ACC112 (cell line): ENCODE results near the gene MTMR10.

Experiments
- H2AFZ ChIP-seq: fragments of 200-600 bp; sonication (generic); one replicate; pipeline ENCODE4 v1.6.0; 2017; ENCODE audit warnings: antibody characterized with exemption, low read length; ENCODE audit not compliant: unreplicated experiment
- H3K27ac ChIP-seq: fragments of 200-600 bp; sonication (generic); 2 replicates; pipeline ENCODE4 v1.5.1; 2014; ENCODE audit warnings: low read depth, mild to moderate bottlenecking, antibody characterized with exemption, low read length, moderate library complexity
- H3K27me3 ChIP-seq: fragments of 200-600 bp; sonication (generic); 2 replicates; pipeline ENCODE4 v1.6.1; 2014; ENCODE audit warnings: mild to moderate bottlenecking, antibody characterized with exemption, low read length, moderate library complexity, mixed read lengths; ENCODE audit not compliant: insufficient read depth
- H3K36me3 ChIP-seq: fragments of 200-600 bp; sonication (generic); 2 replicates; pipeline ENCODE4 v1.6.1; 2016; ENCODE audit warnings: mild to moderate bottlenecking, antibody characterized with exemption, low read length, moderate library complexity, mixed read lengths; ENCODE audit not compliant: insufficient read depth
- H3K4me1 ChIP-seq: fragments of 200-600 bp; sonication (generic); one replicate; pipeline ENCODE4 v1.6.1; 2016; ENCODE audit warnings: low read length, mixed read lengths; ENCODE audit not compliant: insufficient read depth, unreplicated experiment, control insufficient read depth
- H3K4me3 ChIP-seq: fragments of 200-600 bp; sonication (generic); 2 replicates; pipeline ENCODE4 v1.5.1; 2014; ENCODE audit warnings: mild to moderate bottlenecking, low read depth, low read length
- H3K79me2 ChIP-seq: fragments of 200-600 bp; sonication (generic); one replicate; pipeline ENCODE4 v1.6.0; 2016; ENCODE audit warnings: low read length; ENCODE audit not compliant: control insufficient read depth, unreplicated experiment, insufficient read depth

Gene MTMR10

DNA sequence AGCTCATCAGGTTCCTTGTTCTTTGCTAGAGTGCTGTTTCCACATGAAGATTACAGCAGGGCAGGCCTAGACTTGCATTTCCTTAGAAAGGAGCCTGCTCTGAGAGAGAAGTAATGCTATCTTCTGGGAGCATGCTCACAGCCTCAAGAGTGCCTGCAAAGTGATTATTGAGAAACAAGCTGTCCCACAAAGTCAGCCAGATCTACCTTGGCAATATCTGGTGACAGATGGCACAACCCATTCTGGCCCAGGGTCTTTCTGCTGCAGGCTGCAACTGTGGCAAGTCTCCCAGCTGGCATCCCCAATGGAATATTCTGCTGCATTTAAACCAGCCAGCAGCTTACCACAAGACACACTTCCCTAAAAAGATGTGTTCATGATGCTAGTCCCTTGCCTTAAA lies 29.3 kb downstream of the MTMR10 start:
- Histone ChIP-seq H3K4me3 (no peak overlapping the region), H3K4me1 (no peaks in the 10 kb centered on the region), H3K27me3 (no peaks in the 10 kb centered on the region), H3K27ac (no peak overlapping the region), H3K79me2 (no peaks in the 10 kb centered on the region), H3K36me3 (peaks cover 10% of the 10 kb centered on the region), H2AFZ (no peak overlapping the region)

DNA sequence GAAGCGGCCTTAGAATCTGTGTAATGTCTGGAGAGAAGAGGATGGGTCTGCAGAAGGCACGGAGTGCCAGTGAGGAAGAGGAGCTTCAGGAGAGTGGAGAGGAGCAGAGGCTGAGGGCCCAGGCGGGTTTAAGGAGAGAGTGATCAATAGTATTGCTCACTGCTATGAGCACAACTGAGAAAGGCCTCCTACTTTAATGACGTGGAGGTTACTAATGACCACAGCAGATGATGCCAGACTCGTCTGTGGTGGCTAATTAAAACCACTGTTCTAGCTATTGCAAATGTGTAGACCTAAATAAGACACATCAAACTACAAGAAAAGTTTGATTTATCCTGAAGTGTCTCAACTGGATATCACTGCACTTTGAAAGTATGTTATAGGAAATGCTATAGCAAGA lies 33.2 kb downstream of the MTMR10 start:
- no peaks in the 10 kb centered on the region for H3K79me2 ChIP-seq
- no peak overlapping the region for H3K27ac ChIP-seq
- H3K4me1 ChIP-seq, result peaks cover 25% of the 10 kb centered on the region
- no peak overlapping the region for H3K4me3 ChIP-seq
- H3K27me3 ChIP-seq, result no peaks in the 10 kb centered on the region
- no peak overlapping the region for H2AFZ ChIP-seq
- peaks cover 18% of the 10 kb centered on the region for H3K36me3 ChIP-seq

DNA sequence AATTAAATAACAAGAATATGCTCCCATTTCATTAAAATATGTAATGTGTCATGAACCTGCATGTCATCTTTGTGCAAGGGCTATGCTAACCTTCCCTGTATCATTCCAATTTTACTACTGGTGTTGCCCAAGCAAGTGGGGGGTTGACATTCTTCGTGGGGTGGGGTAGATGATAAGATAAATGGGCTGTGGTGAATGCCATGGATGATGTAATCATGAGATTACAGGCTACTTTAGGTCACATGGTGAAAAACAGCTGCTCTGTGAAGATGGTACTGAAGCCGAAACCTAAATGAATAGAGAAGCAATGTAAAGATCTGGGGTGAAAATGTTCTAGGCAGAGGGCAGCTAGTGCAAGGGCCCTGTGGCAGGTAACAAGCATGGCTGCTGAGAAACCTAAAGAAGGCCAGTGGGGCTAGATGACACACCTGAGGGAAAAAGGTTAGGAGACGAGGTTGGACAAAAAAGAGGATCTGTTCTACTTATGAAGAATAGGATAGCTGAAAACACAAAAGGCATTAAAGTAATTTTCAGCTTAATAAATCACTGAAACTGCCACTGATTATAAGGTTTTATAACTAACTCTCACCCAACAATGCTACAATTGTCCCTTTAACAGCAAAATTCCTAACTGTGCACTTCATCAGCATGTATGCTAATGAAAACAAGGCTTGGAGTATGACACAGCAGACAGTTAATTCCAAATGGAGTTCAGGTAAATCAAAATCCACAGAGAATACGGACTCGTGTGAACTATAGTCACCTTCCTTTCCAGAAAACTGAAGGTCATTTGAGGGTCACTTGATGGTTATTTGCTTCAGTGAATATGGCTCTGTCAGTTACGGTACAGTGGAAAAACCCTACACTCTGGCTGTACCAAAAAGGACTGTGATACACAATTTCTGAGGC lies 35.0 kb downstream of the MTMR10 start:
- H3K79me2 ChIP-seq, result no peaks in the 10 kb centered on the region
- peaks cover 28% of the 10 kb centered on the region for H3K4me1 ChIP-seq
- no peak overlapping the region for H2AFZ ChIP-seq
- no peak overlapping the region for H3K4me3 ChIP-seq
- H3K36me3 ChIP-seq, result peaks cover 34% of the 10 kb centered on the region
- no peaks in the 10 kb centered on the region for H3K27me3 ChIP-seq
- H3K27ac ChIP-seq, result no peak overlapping the region

DNA sequence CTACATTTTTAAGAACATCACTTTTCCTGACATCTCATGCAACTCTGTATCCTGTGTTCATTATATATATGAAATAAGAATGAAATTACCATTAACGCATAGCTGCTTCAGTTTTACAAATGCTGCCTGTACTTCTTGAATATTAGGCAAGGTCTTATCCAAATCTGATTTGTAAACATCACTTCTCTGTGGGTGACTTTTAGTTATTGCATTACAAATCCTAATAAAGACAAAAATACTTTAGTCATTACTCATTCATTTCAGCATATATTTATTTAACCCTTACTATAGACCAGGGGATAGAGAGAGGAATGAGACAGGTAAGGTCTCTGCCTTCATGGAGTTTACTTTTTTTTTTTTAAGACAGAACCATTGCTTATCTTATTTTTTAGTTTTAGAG lies 36.8 kb downstream of the MTMR10 start:
- Histone ChIP-seq H3K36me3 (peaks cover 47% of the 10 kb centered on the region), H3K4me1 (peaks cover 28% of the 10 kb centered on the region), H3K27me3 (no peaks in the 10 kb centered on the region), H3K79me2 (no peaks in the 10 kb centered on the region), H2AFZ (no peak overlapping the region), H3K4me3 (no peak overlapping the region), H3K27ac (peak overlapping the region; percentile 74)

DNA sequence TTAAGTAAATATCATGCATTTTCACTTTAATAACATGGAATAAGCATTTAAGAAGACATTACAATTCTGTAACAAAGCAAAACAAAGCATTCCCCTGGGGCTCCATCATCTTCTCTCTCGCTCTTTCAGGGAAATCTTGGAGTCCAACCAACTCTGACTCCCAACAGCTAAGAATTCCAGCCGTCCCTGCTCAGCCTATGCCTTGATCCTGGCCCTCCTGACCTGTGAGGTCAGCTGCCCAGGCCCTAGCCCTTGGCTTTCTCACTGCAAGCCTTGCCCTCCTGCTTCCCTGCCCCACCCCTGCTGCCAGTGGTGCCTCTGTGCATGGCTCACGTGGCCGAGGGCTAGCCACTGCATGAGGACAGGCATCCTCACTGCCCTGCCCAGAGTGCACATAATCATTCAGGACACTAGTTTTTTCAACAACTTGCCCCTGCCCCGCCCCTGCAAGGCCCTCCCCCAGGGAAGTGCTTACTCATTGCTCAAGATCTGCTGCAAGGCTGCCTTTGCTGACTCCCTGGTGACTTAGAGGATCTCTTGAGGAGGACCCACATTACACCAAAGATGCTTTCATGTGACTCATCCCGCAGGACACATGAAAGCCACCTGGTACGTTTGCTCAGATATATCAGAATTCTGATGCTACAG lies 37.6 kb downstream of the MTMR10 start:
- no peaks in the 10 kb centered on the region for H3K79me2 ChIP-seq
- H3K27me3 ChIP-seq, result no peaks in the 10 kb centered on the region
- peak overlapping the region; percentile 74 for H3K27ac ChIP-seq
- H3K36me3 ChIP-seq, result peaks cover 55% of the 10 kb centered on the region
- peaks cover 28% of the 10 kb centered on the region for H3K4me1 ChIP-seq
- no peak overlapping the region for H2AFZ ChIP-seq
- H3K4me3 ChIP-seq, result peak overlapping the region; percentile 21; the same call in 1 of the 2 replicates

DNA sequence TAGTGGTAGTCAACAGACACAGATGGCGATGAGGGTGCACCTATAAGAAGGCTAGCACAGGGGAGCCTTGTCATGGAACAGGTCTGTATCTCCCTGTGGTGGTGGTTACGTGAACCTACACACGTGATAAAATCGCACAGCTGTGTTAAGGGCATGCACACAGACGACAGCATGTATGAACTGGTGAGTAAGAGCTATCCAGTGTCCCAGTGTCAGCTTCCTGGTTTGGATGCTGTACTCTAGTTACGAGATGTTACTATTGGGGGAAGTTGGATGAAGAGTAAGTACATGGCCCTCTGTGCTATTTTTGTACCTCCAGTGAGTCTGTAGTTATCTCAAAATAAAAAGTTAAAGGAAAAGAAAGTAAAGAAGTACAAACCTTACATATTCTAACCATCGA lies 38.2 kb downstream of the MTMR10 start:
- Histone ChIP-seq H3K36me3 (peaks cover 59% of the 10 kb centered on the region), H3K4me3 (no peak overlapping the region), H3K79me2 (no peaks in the 10 kb centered on the region), H3K27me3 (no peaks in the 10 kb centered on the region), H3K4me1 (peaks cover 28% of the 10 kb centered on the region), H2AFZ (no peak overlapping the region), H3K27ac (peak overlapping the region; percentile 56)

DNA sequence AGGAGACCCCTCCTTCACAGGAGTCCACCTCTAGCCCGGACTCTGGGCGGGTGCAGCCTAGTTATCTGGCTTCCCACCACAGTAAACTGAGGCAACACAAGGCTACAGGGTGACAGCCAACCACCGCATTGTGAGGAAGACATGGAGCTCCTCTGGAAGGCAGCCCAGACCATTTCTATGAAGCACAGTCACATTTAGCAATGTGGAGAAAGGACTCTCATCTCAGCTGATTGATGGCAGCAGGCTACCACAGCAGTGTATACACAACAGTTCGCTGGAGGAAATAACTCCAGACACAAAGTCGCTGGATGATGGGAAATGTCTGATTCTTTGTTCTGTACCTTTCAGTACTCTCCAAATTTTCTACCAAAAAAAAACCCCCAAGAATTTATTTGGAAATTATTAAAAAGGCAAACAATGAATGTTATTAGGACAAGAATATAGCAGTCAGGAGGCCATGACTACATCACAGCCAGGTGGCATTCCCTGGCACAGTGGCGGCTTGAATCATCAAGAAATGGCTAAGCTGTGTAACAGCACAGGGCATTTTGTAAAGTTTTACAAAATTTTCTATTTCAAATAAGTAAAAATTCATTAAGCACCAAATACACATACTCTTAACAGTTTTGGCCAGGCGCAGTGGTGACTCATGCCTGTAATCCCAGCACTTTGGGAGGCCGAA lies 47.6 kb downstream of the MTMR10 start:
- no peak overlapping the region for H2AFZ ChIP-seq
- no peaks in the 10 kb centered on the region for H3K79me2 ChIP-seq
- no peak overlapping the region for H3K4me3 ChIP-seq
- no peaks in the 10 kb centered on the region for H3K4me1 ChIP-seq
- no peaks in the 10 kb centered on the region for H3K27me3 ChIP-seq
- H3K27ac ChIP-seq, result no peak overlapping the region
- H3K36me3 ChIP-seq, result peaks cover 49% of the 10 kb centered on the region

DNA sequence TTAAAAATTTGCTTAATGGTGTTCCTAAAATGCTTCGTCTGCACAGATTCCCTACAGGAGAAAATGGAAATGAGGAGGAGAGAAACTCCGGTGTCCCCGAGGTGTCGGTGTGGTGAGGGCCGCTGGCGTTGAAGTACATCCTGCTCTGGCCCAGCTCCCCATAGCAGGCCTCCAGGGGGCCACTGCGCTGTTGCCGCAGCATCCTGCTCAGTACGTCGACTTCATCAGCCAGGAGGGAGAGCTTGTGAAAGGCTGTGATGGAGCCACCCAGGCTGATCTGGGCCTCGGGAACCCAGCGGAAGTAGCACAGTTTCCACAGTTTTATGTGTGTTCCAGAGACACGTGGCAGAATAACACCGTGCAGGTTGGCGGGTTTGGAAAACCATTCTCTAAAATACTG lies 49.9 kb downstream of the MTMR10 start:
- Histone ChIP-seq H3K4me1 (no peaks in the 10 kb centered on the region), H3K4me3 (no peak overlapping the region), H3K27me3 (no peaks in the 10 kb centered on the region), H2AFZ (no peak overlapping the region), H3K79me2 (no peaks in the 10 kb centered on the region), H3K36me3 (peaks cover 49% of the 10 kb centered on the region), H3K27ac (no peak overlapping the region)

DNA sequence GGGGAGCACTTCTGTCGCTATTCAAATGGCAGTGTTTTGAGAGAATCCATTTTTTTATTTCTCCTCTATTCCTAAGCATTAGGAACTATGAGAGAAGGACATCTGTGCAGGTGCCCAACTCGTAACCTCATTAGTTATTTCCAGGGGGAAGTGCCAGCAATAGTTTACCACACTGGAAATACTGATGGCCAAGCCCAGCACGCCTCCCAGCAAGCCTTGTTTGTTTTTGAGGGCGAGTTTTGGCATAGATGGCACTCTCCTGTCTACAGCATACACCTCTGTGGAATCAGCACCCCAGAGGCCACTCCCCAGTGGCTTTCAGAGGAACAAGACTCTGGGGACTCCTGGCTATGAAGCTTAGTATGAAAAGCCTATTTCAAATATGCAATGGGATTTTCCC lies 51.1 kb downstream of the MTMR10 start:
- H3K27me3 ChIP-seq, result no peaks in the 10 kb centered on the region
- H3K36me3 ChIP-seq, result peaks cover 43% of the 10 kb centered on the region
- H3K4me1 ChIP-seq, result no peaks in the 10 kb centered on the region
- no peak overlapping the region for H3K4me3 ChIP-seq
- H2AFZ ChIP-seq, result no peak overlapping the region
- H3K79me2 ChIP-seq, result no peaks in the 10 kb centered on the region
- no peak overlapping the region for H3K27ac ChIP-seq

DNA sequence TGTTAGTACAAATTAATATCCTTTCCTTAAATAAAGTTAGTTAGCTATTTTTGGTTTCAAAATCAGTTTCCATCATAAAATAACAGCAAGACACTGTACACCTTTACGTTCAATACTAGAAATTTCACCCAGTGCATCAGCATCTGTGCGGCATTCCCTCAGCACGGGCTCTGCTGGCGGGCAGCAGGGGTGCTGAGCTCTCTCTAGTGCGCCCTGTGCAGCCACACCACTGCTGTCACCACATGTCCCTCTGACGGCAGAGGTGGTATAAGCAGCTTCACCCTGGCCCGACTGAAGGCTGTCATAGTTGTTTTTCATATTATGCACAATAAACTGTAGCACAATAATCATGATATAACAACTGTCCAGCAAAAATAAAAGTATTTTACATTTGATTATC lies 52.3 kb downstream of the MTMR10 start:
- no peaks in the 10 kb centered on the region for H3K27me3 ChIP-seq
- H3K36me3 ChIP-seq, result peaks cover 46% of the 10 kb centered on the region
- H3K4me3 ChIP-seq, result no peak overlapping the region
- no peak overlapping the region for H3K27ac ChIP-seq
- H3K79me2 ChIP-seq, result no peaks in the 10 kb centered on the region
- no peak overlapping the region for H2AFZ ChIP-seq
- no peaks in the 10 kb centered on the region for H3K4me1 ChIP-seq
